ENCODE data around the gene ACP5. TPM values are rescaled to one million over a fixed set of nuclear protein-coding genes. Genes with fewer than 3 reads are reported as not detected.
A peak's percentile ranks its signal among the peaks of the same experiment; 100 is the strongest.

ACP5 gene
- total RNA-seq, 1 donor from 2014 or later, result 1.2 TPM

- Mint-ChIP-seq H3K36me3 (ENCODE audit: low read depth) (no peaks in the 10 kb centered on the region), H3K9me3 (no peaks in the 10 kb centered on the region), H3K4me3 (no peak overlapping the region), H3K4me1 (no peaks in the 10 kb centered on the region), H3K27ac (ENCODE audit: unreplicated experiment) (no peak overlapping the region), H3K27me3 (ENCODE audit: low read depth) (no peaks in the 10 kb centered on the region)
- TF ChIP-seq, protein P1, sequence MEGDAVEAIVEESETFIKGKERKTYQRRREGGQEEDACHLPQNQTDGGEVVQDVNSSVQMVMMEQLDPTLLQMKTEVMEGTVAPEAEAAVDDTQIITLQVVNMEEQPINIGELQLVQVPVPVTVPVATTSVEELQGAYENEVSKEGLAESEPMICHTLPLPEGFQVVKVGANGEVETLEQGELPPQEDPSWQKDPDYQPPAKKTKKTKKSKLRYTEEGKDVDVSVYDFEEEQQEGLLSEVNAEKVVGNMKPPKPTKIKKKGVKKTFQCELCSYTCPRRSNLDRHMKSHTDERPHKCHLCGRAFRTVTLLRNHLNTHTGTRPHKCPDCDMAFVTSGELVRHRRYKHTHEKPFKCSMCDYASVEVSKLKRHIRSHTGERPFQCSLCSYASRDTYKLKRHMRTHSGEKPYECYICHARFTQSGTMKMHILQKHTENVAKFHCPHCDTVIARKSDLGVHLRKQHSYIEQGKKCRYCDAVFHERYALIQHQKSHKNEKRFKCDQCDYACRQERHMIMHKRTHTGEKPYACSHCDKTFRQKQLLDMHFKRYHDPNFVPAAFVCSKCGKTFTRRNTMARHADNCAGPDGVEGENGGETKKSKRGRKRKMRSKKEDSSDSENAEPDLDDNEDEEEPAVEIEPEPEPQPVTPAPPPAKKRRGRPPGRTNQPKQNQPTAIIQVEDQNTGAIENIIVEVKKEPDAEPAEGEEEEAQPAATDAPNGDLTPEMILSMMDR (conservative IDR thresholded peaks at IDR 0.05), result peak; percentile 84
- DNase-seq (ENCODE audit: low read depth, low spot score), result peak; percentile 86
These were observed 10.0 kb upstream of the ACP5 start for GRCh38 chr19:11587302-11587974.

DNA sequence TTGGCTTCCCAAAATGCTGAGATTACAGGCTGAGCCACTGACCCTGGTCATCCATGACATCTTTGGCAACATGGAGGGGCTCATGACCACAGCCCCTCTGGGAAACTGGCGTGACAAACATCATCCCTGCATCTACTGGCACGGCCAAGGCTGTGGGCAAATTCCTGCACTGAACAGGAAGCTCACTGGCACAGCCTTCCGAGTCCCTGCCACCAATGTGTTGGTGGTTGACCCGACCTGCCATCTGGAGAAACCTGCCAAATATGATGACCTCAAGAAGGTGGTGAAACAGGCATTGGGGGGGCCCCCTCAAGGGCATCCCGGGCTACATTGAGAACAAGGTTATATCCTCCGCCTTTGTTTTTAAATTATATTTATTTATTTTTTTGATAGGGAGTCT is 8.9 kb upstream of the ACP5 start:
- no peak overlapping the region for H3K4me3 Mint-ChIP-seq

DNA sequence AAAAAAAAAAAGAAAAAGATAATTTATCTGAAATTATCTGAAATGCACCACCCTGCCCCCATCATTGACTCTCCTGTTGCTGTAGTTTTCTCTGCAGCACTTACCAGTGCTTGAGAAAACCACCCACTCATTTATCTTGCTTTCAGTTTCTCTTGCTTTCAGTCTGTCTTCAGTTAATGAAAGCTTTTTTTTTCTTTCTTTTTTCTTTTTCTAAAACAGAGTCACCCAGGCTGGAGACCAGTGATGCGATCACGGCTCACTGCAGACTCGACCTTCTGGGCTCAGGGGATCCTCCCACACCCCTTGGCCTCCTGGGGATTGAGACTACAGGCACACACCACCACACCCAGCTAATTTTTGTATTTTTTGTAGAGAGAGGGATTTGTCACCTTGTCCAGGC is 4.3 kb upstream of the ACP5 start:
- Mint-ChIP-seq H3K9me3 (no peaks in the 10 kb centered on the region), H3K36me3 (ENCODE audit: low read depth) (no peaks in the 10 kb centered on the region), H3K4me3 (no peak overlapping the region), H3K27me3 (ENCODE audit: low read depth) (peaks cover 7% of the 10 kb centered on the region), H3K27ac (ENCODE audit: unreplicated experiment) (no peak overlapping the region), H3K4me1 (peaks cover 4% of the 10 kb centered on the region)
- no peak for DNase-seq (ENCODE audit: low read depth, low spot score)
- TF ChIP-seq, protein P1 (conservative IDR thresholded peaks at IDR 0.05), result no peak

More for the DNA sequence above, 8.9 kb upstream of the ACP5 start:
- DNase-seq (ENCODE audit: low read depth, low spot score), result no peak
- H3K36me3 Mint-ChIP-seq (ENCODE audit: low read depth), result no peaks in the 10 kb centered on the region
- H3K27me3 Mint-ChIP-seq (ENCODE audit: low read depth), result no peaks in the 10 kb centered on the region
- H3K27ac Mint-ChIP-seq (ENCODE audit: unreplicated experiment), result no peak overlapping the region
- peaks cover 4% of the 10 kb centered on the region for H3K4me1 Mint-ChIP-seq
- no peaks in the 10 kb centered on the region for H3K9me3 Mint-ChIP-seq
- TF ChIP-seq, protein P1 (conservative IDR thresholded peaks at IDR 0.05), result no peak

- no peaks in the 10 kb centered on the region for H3K9me3 Mint-ChIP-seq
- H3K27me3 Mint-ChIP-seq (ENCODE audit: low read depth), result peaks cover 7% of the 10 kb centered on the region
- no peaks in the 10 kb centered on the region for H3K36me3 Mint-ChIP-seq (ENCODE audit: low read depth)
- TF ChIP-seq, protein P1 (conservative IDR thresholded peaks at IDR 0.05), result no peak
- no peak overlapping the region for H3K27ac Mint-ChIP-seq (ENCODE audit: unreplicated experiment)
- no peak for DNase-seq (ENCODE audit: low read depth, low spot score)
- peaks cover 4% of the 10 kb centered on the region for H3K4me1 Mint-ChIP-seq
- no peak overlapping the region for H3K4me3 Mint-ChIP-seq
These were observed 2.7 kb upstream of the ACP5 start for GRCh38 chr19:11580116-11580515.

DNA sequence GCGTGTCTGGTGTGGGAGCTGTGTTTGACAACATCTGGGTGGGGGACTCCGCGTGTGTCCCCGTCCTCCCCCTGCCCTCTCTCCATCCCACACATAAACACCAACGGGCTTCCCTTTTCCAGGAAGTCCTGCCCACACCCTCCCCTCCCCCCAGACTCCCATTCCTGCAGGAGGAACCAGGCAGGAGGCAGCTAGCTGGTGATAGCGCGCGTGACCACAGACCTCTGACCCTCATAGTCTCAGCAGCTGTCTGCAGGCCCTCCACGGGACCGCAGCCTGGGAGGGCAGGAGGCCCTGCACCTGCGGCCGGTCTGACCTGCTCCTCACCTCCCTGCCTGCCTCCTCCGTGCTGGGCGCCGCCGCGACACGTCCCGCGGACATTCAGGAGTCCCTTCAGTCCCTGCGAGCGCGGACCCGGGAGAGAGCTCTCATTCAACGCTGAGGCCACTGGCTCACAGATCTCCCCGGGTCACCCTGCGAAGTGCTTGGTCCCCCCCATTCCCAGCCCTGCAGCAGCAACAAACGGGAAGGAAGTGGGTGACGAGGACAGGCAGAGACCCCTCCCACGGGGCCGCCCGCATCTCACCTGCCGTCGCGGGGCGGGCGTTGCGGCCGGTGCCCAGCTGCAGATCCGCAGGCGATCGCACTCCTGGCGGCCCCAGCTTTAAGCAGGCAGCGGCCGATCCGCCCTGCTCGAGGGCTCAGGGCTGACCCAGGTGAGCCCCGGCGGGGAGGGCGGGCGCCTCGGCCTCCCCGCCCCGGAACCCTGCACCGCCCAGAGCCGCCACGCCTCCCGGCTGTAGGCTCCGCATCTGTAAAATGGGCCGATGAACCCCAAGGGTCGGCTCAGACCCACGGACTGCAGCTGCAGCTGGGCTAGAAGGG is 1.1 kb upstream of the ACP5 start:
- Mint-ChIP-seq H3K27ac (ENCODE audit: unreplicated experiment) (peak overlapping the region; percentile 35), H3K36me3 (ENCODE audit: low read depth) (no peaks in the 10 kb centered on the region), H3K4me3 (no peak overlapping the region), H3K4me1 (peaks cover 4% of the 10 kb centered on the region), H3K9me3 (no peaks in the 10 kb centered on the region), H3K27me3 (ENCODE audit: low read depth) (peaks cover 7% of the 10 kb centered on the region)
- TF ChIP-seq, protein P1 (conservative IDR thresholded peaks at IDR 0.05), result no peak
- no peak for DNase-seq (ENCODE audit: low read depth, low spot score)
